ENCODE results near the gene ZC3H18. TPM values are rescaled to one million over a fixed set of nuclear protein-coding genes. Genes with fewer than 3 reads are reported as not detected.
A peak's percentile ranks its signal among the peaks of the same experiment; 100 is the strongest.

The ZC3H18 gene
- total RNA-seq, 2 donors from 2014 or later: 7.9 to 10.0 TPM

DNA sequence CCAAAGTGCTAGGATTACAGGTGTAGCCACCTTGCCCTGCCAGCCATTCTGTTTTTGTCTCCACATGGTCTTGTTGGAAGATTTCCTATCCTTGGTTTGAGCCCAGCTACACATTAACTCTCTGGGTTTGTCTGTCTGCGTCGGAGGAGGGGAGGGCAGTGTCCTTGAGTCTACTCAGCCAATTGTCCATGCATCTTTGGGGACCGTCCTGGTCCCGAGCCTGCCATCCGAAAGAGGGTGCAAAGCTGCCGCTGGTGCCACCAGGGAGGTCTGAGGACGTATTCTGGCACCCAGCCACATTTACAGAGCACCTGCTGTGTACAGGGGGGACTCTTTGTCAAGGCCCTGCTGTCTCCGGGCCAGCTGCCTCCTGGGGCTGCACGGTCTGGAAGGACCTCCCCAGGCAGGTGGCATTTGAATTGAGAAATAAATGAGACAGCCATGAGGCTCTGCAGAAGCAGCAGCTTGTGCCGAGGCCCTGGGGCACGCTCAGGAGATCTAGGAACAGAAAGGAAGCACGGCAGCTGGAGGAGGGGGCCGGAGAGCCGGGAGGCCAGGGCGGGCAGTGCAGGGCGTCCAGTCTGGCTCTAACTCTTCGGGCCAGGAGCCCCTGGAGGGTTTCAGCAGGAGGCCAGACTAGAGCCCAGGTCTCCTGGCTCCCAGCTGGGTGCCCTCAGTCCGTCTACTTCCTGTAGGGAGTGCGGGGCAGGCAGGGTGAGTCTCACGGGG lies 79.2 kb downstream of the ZC3H18 start:
- no peak for DNase-seq (ENCODE audit: low spot score)
- no peaks in the 10 kb centered on the region for H3K27me3 ChIP-seq
- peak overlapping the region in 1 of 2 donors; percentile 70 for H3K4me3 ChIP-seq
- H3K36me3 ChIP-seq: no peaks in the 10 kb centered on the region
- H3K27ac ChIP-seq: peak overlapping the region in 1 of 2 donors; percentile 75
- H3K4me1 ChIP-seq: peaks cover 0 to 29% of the 10 kb centered on the region in 2 donors
- H3K9me3 ChIP-seq: no peaks in the 10 kb centered on the region
- TF ChIP-seq, protein P1, sequence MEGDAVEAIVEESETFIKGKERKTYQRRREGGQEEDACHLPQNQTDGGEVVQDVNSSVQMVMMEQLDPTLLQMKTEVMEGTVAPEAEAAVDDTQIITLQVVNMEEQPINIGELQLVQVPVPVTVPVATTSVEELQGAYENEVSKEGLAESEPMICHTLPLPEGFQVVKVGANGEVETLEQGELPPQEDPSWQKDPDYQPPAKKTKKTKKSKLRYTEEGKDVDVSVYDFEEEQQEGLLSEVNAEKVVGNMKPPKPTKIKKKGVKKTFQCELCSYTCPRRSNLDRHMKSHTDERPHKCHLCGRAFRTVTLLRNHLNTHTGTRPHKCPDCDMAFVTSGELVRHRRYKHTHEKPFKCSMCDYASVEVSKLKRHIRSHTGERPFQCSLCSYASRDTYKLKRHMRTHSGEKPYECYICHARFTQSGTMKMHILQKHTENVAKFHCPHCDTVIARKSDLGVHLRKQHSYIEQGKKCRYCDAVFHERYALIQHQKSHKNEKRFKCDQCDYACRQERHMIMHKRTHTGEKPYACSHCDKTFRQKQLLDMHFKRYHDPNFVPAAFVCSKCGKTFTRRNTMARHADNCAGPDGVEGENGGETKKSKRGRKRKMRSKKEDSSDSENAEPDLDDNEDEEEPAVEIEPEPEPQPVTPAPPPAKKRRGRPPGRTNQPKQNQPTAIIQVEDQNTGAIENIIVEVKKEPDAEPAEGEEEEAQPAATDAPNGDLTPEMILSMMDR (IDR thresholded peaks at IDR 0.05): no peak

DNA sequence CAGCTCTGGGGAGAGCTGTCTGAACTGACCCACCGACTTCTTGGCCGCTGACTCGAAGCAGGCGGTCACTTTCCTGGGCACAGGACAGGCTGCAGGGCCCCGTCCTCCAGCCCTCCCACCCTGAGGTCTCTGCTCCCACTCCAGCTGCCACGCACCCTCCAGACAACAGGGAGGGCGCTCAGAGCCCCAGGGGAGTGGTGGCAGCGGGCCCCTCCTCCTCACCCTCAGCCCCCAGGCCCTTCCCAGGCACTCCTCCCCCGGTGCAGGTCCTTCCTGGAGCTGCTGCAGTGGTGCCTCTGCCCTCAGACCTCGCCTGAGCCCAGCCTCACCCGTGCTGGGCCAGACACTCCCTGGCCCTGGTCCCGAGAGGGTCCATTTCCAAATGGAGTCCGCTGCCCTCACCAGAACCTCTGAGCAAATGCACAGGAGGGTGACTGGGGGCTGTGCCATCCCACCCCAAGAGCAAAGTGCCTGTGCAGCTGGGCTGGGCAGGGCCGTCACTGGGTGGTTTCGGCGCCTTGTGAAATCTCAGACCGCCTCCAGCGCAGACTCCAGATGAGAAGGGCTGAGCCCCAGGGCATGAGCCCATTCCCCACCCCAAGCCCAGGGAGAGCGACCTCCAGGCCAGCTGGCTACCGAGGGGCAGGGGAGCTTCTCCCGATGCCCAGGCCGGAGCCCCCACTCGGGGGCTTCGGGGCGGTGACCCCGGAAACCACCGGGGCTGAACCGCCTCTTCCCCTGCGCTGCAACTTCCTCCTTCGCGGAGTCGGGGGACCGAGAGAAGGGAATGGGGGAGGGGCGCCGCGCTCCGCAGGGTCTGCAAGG lies 79.9 kb downstream of the ZC3H18 start:
- peak; percentile 73 for DNase-seq (ENCODE audit: low spot score)
- Histone ChIP-seq H3K27ac (peak overlapping the region; percentile 61 to 75), H3K36me3 (no peaks in the 10 kb centered on the region)

DNA sequence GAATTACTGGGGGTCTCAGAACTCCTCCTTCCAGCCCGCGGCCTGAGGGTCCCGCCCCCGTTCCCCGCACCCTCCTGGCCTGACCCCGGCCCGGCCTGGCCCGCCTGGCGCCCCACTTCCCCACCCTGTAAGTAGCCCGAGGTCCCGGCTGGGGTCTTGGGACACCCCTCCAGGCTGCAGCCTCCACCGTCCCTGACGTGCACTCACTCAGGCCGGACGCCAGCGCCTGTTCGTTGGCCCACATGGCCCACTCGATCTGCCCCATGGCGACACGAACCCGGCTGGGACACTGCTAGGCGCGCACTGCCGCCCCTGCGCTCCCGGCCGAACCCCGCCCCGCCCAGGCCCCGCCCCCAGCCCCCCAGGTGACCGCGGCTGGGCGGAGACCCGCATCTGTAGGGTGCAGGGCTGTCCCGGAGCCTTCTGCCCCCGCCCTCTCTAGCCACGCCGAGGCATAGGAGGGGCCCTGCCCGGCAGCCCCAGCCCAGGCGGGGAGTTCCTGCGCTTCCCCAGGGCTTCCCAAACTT lies 80.6 kb downstream of the ZC3H18 start, which contains the start of gene CYBA:
Gene CYBA (minus strand): TSS at position 305 of the 527 bp plus-strand sequence. CDS start 40 bp downstream, at position 265.
- TF ChIP-seq, protein P1 (IDR thresholded peaks at IDR 0.05): no peak
- H3K4me1 ChIP-seq: peaks cover 0 to 29% of the 10 kb centered on the region in 2 donors
- no peaks in the 10 kb centered on the region for H3K36me3 ChIP-seq

More for the DNA sequence above, 79.9 kb downstream of the ZC3H18 start:
- no peaks in the 10 kb centered on the region for H3K27me3 ChIP-seq
- peaks cover 0 to 29% of the 10 kb centered on the region in 2 donors for H3K4me1 ChIP-seq
- TF ChIP-seq, protein P1 (IDR thresholded peaks at IDR 0.05): no peak
- no peaks in the 10 kb centered on the region for H3K9me3 ChIP-seq
- peak overlapping the region; percentile 70 to 75 for H3K4me3 ChIP-seq

DNA sequence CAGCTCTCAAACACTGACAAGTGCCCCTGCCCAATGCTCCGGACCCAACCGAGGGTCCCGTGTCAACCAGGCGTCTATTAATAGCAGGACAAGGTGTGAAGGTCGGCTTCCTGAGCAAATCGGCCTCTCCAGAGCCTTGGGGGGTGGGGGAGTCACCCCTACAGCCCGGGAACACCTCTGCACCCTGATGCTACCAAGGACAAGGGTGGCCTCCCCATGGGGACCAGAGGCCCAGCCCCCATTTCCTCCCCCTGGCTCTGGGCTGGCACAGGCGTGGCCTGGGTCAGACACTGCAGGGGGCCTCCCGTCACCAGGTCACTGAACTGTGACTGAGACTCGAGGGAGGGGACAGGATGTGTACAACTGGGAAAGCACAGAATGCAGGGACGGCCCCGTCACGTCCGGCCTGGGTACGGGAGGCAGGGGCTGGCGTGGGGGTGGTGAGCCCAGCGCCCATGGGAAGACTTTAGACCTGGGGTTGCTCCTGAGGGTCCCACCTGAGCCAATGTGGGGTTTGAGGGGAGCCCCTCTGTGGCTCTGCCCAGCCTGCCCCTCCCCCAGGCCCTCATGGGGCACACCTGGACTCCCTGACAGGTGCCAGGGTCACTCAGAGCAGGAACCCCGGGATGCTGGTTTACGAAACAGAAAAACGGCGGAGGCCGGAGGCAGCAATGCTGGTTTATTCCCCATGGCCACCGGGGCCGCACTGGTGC lies 81.2 kb downstream of the ZC3H18 start:
- TF ChIP-seq, protein P1 (IDR thresholded peaks at IDR 0.05): no peak
- Histone ChIP-seq H3K9me3 (no peaks in the 10 kb centered on the region), H3K36me3 (no peaks in the 10 kb centered on the region), H3K27me3 (no peaks in the 10 kb centered on the region), H3K4me1 (peaks cover 0 to 29% of the 10 kb centered on the region in 2 donors), H3K27ac (peak overlapping the region; percentile 61 to 75), H3K4me3 (peak overlapping the region; percentile 70 to 75)
- no peak for DNase-seq (ENCODE audit: low spot score)

More for the DNA sequence above, 80.6 kb downstream of the ZC3H18 start, which contains the start of gene CYBA:
- Histone ChIP-seq H3K4me3 (peak within 1 kb of the TSS; percentile 70 to 75), H3K27me3 (no peaks in the 10 kb centered on the region), H3K27ac (peak within 1 kb of the TSS; percentile 61 to 75), H3K9me3 (no peaks in the 10 kb centered on the region)
- DNase-seq (ENCODE audit: low spot score): peak; percentile 66

Data from right atrium auricular region (tissue), 2 donors.